K562 (cell line): Measurements from ENCODE around the gene ZDHHC12. TPM values are rescaled to one million over a fixed set of nuclear protein-coding genes. Genes with fewer than 3 reads are reported as not detected.

Source experiments
- ATF1 ChIP-seq, 2 experiments: fragments of 450-650 bp in 1 of 2; IDR thresholded peaks; 2 replicates each; pipeline ENCODE4 v1.6.1; 2016; ENCODE audit warnings: missing compliant biosample characterization in 1 of 2, missing genetic modification characterization in 1 of 2
- CC2D1A ChIP-seq: fragments of 450-650 bp; IDR thresholded peaks from 2 replicates; pipeline ENCODE4 v1.6.1; 2017; ENCODE audit warnings: mild to moderate bottlenecking
- CHD4 ChIP-seq: fragments of 200-600 bp; sonication (generic); IDR thresholded peaks from 3 replicates; pipeline ENCODE4 v1.6.1; 2012; ENCODE audit warnings: low read depth, mild to moderate bottlenecking, mixed read lengths, low read length, inconsistent platforms; ENCODE audit not compliant: insufficient read depth, insufficient replicate concordance, poor library complexity, severe bottlenecking
- NBN ChIP-seq: fragments of 450-650 bp; IDR thresholded peaks from 2 replicates; pipeline ENCODE4 v1.6.1; 2016; ENCODE audit warnings: low read depth, mild to moderate bottlenecking
- NCOA4 ChIP-seq: fragments of 450-650 bp; IDR thresholded peaks from 2 replicates; pipeline ENCODE4 v1.6.1; 2018; ENCODE audit warnings: mild to moderate bottlenecking; ENCODE audit not compliant: partially characterized antibody
- PML ChIP-seq: IDR thresholded peaks from 2 replicates; pipeline ENCODE4 v1.6.1; 2012; ENCODE audit warnings: low read length, inconsistent platforms
- POLR2G ChIP-seq: fragments of 200-400 bp; formaldehyde crosslinking; IDR thresholded peaks from 2 replicates; pipeline ENCODE4 v1.6.1; 2017; ENCODE audit warnings: low read depth, mild to moderate bottlenecking, antibody characterized with exemption, low read length, moderate library complexity
- PTTG1 ChIP-seq: fragments of 450-650 bp; IDR thresholded peaks from 2 replicates; pipeline ENCODE4 v1.6.1; 2016; ENCODE audit warnings: low read depth, mild to moderate bottlenecking, missing genetic modification characterization, missing compliant biosample characterization
- SAFB2 ChIP-seq: fragments of 200-400 bp; formaldehyde crosslinking; IDR thresholded peaks from 2 replicates; pipeline ENCODE4 v1.6.1; 2018; ENCODE audit warnings: borderline replicate concordance, low read length, low read depth, moderate library complexity; ENCODE audit not compliant: severe bottlenecking
- TAF1 ChIP-seq: IDR thresholded peaks from 2 replicates; pipeline ENCODE4 v1.6.1; 2011; ENCODE audit warnings: mild to moderate bottlenecking, low read length, moderate library complexity; ENCODE audit not compliant: insufficient read depth, control insufficient read depth, severe bottlenecking; ENCODE audit errors: extremely low read depth
- ZNF431 ChIP-seq: sonication (generic); formaldehyde crosslinking; IDR thresholded peaks from 2 replicates; pipeline ENCODE4 v1.8.0; 2022; ENCODE audit warnings: mild to moderate bottlenecking, missing genetic modification reagents
- polyA plus RNA-seq, 8 experiments: library from polyadenylated mRNA; depleted of rRNA in 4 of 8; stranded (reverse) in 5 of 8; unstranded in 3 of 8; fragments of >200 nt; fragmentation: Nextera tagmentation in 2 of 8; fragmentation: Illumina TruSeq in 1 of 8; extraction: Ambion mirVana in 2 of 8; extraction: Trizol in 1 of 8; gene quantifications; 2 replicates each; pipeline versions ENCODE4 v1.2.1 to v1.2.3, GENCODE V29; 2011 to 2014; ENCODE audit warnings: inconsistent platforms in 1 of 8, missing spikeins in 1 of 8
- total RNA-seq, 7 experiments: library from RNA; depleted of rRNA in 6 of 7; stranded (reverse); fragments of >200 nt in 6 of 7; fragmentation: Illumina TruSeq in 2 of 7; extraction: Trizol in 2 of 7; gene quantifications; 2 replicates each; pipeline versions ENCODE4 v1.2.1 to v1.2.3, GENCODE V29; 2011 to 2021; ENCODE audit warnings: low replicate concordance in 1 of 7
- TF ChIP-seq, protein P1 (sequence below): sonication (generic); formaldehyde crosslinking; IDR thresholded peaks from 2 replicates; pipeline ENCODE4 v1.8.1; 2023; ENCODE audit warnings: mild to moderate bottlenecking, missing genetic modification reagents
- TF ChIP-seq, protein P2 (sequence below): fragments of 250-450 bp; sonication (Bioruptor Pico); IDR thresholded peaks from 2 replicates; pipeline ENCODE4 v1.9.0; 2021; ENCODE audit warnings: mild to moderate bottlenecking, inconsistent platforms
- TF ChIP-seq, protein P3 (sequence below): IDR thresholded peaks from 2 replicates; pipeline ENCODE4 v1.6.1; 2012; ENCODE audit warnings: low read depth, low read length, improper control_type of control experiment, borderline replicate concordance
- TF ChIP-seq, protein P4 (sequence below): sonication (generic); formaldehyde crosslinking; IDR thresholded peaks from 2 replicates; pipeline ENCODE4 v1.5.0; 2020; ENCODE audit warnings: missing genetic modification reagents
- TF ChIP-seq, protein P5 (sequence below): fragments of 450-650 bp; formaldehyde crosslinking; IDR thresholded peaks from 2 replicates; pipeline ENCODE4 v1.4.0; 2020; ENCODE audit warnings: mild to moderate bottlenecking, mixed read lengths

The ZDHHC12 gene
- total and polyA plus RNA-seq, 9 of the 15 experiments (the other 6 are each of a cell fraction or from before 2014, with no cell fraction given) = 0.21 to 38.0 (median 13.8) TPM

DNA sequence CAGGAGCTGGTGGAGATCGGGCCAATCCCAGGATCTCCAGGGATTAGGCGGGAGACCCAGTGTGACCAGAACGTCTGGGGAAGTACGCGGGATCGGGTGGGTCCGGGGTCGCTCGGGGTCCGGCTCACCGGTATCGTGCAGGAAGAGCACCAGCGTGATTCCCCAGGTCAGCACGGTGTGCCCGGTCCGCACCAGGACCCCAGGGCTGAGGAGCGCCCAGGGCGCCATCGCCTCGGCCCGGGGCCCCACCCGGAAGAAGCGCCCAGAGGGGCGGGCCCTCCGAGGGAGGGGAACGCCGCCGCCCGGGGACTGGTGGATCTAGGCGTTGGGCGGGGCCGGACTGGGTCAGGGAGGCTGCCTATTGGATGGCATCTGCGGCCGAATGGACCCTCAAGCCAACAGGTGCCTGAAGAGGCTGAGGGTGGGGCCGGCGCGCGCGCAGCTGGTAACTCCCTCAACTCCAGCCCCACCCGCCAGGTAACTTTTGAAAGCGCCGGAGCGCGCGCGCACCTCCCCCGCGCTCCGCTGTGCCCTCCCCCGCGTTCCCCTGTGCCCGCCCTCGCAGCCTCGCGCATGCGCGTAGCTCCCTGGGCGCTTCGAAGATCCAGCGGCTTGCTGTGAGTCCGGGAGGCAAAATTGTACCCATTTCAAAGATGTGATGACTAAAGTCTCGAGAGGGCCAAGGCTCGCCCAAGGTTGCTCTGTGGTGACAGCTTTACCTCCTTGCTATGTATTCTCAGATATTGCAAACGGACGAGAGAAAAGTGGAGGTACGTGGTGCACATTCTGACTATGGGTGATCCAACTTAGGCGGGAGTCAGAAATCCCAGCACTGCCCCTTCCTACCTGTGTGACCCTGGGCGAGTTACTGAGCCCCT lies at the start of gene ZDHHC12 (continued):
- TF ChIP-seq POLR2G (peak; percentile 95), ATF1 (CRISPR knock-in tag; IDR thresholded peaks at IDR 0.05) (no peak), ATF1 (tag; IDR thresholded peaks at IDR 0.05) (peak; percentile 51; the same call in 1 of the 2 replicates), NBN (peak; percentile 74; the same call in 1 of the 2 replicates), PTTG1 (tag) (no peak), SAFB2 (no peak), TAF1 (no peak), CHD4 (peak; percentile 99), PML (no peak), ZNF431 (CRISPR knock-in tag) (no peak), CC2D1A (peak; percentile 78), NCOA4 (peak; percentile 85)
- TF ChIP-seq, protein P1, sequence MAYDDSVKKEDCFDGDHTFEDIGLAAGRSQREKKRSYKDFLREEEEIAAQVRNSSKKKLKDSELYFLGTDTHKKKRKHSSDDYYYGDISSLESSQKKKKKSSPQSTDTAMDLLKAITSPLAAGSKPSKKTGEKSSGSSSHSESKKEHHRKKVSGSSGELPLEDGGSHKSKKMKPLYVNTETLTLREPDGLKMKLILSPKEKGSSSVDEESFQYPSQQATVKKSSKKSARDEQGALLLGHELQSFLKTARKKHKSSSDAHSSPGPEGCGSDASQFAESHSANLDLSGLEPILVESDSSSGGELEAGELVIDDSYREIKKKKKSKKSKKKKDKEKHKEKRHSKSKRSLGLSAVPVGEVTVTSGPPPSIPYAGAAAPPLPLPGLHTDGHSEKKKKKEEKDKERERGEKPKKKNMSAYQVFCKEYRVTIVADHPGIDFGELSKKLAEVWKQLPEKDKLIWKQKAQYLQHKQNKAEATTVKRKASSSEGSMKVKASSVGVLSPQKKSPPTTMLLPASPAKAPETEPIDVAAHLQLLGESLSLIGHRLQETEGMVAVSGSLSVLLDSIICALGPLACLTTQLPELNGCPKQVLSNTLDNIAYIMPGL = peak; percentile 18; the same call in 1 of the 2 replicates
- TF ChIP-seq, protein P2, sequence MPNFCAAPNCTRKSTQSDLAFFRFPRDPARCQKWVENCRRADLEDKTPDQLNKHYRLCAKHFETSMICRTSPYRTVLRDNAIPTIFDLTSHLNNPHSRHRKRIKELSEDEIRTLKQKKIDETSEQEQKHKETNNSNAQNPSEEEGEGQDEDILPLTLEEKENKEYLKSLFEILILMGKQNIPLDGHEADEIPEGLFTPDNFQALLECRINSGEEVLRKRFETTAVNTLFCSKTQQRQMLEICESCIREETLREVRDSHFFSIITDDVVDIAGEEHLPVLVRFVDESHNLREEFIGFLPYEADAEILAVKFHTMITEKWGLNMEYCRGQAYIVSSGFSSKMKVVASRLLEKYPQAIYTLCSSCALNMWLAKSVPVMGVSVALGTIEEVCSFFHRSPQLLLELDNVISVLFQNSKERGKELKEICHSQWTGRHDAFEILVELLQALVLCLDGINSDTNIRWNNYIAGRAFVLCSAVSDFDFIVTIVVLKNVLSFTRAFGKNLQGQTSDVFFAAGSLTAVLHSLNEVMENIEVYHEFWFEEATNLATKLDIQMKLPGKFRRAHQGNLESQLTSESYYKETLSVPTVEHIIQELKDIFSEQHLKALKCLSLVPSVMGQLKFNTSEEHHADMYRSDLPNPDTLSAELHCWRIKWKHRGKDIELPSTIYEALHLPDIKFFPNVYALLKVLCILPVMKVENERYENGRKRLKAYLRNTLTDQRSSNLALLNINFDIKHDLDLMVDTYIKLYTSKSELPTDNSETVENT (CRISPR knock-in tag) = peak; percentile 80
- TF ChIP-seq, protein P3, sequence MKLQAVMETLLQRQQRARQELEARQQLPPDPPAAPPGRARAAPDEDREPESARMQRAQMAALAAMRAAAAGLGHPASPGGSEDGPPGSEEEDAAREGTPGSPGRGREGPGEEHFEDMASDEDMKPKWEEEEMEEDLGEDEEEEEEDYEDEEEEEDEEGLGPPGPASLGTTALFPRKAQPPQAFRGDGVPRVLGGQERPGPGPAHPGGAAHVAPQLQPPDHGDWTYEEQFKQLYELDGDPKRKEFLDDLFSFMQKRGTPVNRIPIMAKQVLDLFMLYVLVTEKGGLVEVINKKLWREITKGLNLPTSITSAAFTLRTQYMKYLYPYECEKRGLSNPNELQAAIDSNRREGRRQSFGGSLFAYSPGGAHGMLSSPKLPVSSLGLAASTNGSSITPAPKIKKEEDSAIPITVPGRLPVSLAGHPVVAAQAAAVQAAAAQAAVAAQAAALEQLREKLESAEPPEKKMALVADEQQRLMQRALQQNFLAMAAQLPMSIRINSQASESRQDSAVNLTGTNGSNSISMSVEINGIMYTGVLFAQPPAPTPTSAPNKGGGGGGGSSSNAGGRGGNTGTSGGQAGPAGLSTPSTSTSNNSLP = no peak
- TF ChIP-seq, protein P4, sequence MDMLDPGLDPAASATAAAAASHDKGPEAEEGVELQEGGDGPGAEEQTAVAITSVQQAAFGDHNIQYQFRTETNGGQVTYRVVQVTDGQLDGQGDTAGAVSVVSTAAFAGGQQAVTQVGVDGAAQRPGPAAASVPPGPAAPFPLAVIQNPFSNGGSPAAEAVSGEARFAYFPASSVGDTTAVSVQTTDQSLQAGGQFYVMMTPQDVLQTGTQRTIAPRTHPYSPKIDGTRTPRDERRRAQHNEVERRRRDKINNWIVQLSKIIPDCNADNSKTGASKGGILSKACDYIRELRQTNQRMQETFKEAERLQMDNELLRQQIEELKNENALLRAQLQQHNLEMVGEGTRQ (CRISPR knock-in tag) = no peak
- TF ChIP-seq, protein P5, sequence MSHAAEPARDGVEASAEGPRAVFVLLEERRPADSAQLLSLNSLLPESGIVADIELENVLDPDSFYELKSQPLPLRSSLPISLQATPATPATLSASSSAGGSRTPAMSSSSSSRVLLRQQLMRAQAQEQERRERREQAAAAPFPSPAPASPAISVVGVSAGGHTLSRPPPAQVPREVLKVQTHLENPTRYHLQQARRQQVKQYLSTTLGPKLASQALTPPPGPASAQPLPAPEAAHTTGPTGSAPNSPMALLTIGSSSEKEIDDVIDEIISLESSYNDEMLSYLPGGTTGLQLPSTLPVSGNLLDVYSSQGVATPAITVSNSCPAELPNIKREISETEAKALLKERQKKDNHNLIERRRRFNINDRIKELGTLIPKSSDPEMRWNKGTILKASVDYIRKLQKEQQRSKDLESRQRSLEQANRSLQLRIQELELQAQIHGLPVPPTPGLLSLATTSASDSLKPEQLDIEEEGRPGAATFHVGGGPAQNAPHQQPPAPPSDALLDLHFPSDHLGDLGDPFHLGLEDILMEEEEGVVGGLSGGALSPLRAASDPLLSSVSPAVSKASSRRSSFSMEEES (CRISPR knock-in tag) = no peak
